CD4-positive, alpha-beta T cell treated with Interferon gamma for 1 hour (primary cell): ENCODE data around the gene STX11.

Source experiments
- DNase-seq: peaks from one replicate; pipeline ENCODE4 v3.0.0-alpha.2; 2020

The STX11 gene

DNA sequence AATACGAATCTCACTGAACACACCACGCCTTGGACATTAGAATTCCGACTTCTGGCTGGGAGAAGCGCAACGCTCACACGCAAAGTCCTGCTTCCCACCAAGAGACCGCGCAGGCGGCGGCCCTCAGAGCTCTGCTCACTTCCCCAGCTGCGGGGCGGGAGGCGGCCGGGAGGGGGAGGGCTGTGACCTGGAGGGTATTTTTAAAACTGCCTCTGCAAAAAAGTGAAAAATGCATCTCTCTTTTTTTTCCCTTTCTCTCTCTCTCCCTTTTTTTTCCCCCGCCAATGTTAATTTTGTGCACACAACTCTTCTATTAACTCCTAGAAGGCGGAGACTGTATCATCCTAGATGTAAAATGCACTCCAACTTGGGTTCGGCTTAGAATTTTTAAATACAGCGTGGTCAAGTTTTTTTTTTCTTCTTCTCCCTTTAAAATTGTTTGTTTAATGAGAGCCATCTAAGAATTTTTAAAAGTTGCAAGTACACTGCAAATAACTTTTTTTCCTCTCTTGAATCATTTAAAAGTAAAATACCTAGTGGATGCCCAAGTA is 66.4 kb downstream of the STX11 start:
- DNase-seq = no peak

DNA sequence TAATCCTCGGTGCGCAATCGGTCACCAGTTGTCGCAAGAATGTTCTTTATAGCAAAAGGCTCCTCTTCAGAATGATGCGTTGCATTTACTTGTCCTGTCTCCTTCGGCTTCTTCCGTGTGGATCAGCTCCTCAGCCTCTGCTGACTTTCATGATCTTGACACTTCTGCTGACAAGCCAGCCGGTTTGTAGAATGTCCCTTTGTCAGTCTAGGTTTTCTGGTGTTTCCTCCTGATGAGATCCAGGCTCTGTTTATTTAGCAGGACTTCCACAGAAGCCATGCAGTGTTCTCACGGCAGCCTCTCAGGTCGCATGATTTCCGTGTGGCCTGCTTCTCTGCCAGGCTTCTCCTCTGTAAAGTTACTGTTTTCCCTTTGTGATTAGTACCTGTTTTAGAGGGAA is 66.9 kb downstream of the STX11 start:
- DNase-seq = no peak

DNA sequence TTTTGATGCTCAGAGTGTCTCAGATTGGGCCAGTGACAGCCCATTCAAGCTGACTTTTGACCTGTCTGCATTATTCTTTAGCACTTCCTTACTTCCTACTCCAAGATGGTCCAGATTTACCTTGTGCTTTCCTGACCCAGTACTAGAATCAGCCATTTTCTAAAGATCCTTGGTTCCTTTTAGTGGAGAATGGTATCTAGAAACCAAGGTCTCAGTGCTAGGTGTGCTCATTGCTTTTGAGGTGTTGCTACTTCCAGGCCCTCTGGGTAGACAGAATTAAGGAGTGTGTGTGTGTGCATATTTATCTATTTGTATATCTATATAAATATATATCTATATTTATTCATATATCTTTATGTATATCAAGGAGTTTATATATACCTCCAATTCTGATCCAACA is 67.5 kb downstream of the STX11 start:
- no peak for DNase-seq

DNA sequence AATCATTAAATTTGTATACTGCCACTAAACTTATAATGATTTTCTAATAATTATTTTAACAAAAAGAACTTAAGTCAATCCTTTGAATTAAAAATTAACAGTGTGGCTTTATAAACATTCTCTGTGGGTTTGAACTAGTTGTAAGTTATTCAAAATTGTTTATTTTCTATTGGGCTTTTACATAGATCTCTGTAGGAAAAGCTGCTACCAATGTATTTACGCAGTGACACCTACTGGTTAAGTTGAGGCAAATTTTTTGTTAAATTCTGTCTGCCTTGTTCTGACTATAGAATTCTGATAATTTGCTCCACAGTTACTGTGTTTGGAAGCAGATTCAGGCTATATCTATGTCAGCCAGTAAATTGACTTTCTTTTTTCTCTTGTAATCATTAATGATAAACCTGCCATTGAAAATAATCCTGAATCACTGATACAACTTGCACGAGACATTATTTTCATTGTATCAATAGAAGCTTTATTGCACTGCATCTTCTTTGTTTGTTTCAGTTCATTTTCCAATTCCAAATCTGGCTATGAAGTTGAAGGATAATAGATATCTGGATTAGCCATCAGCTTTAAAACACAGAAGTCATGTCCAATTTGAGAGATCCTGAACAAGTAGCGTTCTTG is 68.9 kb downstream of the STX11 start:
- DNase-seq = no peak

DNA sequence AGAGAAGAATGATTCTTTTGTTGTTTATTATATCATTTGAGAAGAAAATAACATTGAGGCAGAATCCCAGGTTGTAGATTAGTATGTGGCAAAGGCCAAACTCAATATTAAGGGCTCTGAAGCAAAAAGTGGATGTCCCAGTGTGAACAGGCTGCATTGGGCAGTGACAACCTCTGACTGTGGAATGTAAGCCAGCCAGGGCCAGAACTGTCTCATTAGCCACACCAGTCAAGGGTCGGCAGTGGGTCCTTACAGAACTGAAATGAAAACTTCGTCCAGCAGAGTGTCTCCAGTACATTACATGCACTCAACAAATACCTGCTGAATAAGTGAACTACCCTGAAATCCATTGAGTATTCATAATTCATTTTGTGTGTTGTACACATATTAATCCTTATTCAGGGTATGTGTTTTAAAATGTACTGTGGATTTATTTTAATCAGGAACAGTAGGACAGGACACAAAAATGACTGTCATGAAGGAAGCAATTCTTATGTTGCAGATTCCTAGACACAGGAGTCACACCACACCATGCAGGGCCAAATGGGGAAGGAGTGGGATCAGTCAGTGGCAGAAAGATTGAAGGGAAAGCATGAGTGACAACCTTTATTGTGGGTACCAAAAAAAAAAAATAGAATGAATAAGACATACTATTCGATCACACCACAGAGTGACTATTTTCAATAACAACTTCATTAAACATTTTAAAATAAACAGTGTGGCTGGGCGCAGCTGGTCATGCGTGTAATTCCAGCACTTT is 69.9 kb downstream of the STX11 start:
- DNase-seq = no peak

DNA sequence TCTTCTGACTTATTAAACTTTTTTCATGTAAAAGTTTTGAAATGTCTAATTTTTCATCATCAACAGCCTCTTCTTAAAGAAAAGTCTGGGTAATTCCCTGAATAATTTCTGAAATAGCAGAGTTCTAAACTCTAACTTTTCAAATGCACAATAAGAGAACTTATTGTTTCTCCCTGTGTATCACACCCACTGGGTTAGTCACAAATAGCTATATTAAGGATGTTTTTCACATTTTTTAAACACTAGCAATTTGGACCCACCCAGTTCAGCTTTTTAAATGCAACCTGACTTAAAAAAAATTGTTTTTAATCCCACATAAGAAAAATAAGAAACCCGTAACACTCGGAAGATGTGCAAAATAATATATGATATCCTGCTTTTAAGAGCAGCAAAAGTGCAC is 73.4 kb downstream of the STX11 start:
- DNase-seq = no peak

DNA sequence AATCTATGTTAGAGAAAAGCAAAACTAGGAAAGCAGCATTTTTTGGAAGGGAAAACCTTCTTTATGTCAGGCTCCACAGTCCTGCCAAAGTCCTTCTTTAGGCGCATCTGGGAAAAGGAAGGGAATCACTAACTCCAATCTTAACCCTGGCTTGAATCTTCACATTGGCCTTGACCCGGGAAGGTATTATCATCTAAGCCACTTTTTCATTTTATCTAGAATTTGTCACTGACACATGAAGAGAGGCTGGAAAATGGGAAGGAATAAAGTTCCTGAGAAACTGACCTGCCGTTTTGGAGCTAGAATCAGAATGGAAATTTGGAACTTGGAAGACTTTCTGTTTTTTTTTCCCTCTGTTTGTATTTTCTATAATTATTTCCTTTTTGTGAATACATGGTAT is 81.4 kb downstream of the STX11 start:
- no peak for DNase-seq

DNA sequence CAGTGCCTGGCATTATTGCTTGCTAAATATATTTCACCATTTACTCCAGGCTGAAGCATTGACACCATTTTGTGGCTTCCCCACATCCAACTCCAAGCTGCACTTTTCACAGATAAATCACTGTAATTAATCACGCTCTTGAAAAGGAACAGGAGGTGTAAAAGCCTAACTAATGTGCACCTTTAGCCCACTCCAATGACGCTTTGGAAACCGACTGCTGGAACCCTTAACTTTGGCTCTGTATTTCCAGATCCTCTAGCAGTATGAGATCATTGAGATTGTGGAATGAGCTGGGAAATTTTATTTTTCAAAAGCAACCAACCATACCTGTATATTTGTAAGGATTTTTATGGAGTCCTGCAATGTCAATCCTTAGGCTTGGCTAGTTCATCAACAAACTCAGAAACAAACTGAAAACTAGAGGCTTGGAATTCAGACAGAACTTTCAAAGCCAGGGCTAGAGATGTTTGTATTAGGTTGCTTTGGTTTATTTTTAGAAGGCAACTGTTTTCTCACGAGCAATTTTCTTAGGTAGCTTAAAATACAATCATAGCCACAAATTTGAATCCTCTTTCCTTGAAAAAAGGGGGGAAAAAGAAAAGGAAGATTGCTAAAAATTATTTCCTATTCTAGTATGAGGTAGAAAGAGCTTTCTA is 82.0 kb downstream of the STX11 start:
- DNase-seq = no peak

DNA sequence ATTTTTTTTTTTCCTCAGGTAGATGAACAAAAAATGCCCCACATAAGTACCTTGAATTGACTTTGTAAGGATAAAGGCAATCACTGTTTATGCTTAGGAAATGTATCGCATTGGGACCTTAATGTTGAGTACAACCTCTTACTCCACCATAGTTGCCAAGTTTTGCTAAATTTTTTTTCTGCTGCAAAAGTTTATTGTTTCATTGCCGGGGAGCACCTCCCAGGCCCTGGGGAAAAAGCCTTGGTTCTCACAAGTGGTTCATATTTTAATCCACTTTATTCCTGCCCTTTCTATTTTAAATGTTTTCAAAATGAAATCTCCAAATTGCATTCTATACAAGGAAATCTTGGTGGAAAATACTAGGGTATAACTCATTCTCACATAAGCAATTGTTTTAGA is 82.5 kb downstream of the STX11 start:
- no peak for DNase-seq

DNA sequence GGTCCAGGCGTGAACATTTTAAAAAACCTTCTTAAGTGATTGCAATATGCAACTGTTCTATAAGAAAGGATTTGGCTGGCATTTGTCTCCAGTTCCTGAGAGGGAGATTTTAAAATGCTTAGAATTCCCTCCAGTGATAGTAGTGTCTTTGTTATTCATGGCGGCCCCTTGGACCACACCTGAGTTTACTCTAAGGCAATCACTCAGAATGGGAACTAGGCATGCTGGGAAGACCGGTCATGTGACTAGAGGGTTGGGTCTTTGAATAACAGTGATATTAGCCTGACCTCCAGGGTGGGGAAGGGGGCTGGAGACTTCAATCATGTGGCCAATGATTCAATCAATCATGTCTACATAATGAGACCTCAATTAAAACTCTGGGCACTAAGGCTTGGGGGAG is 84.1 kb downstream of the STX11 start:
- DNase-seq = no peak

DNA sequence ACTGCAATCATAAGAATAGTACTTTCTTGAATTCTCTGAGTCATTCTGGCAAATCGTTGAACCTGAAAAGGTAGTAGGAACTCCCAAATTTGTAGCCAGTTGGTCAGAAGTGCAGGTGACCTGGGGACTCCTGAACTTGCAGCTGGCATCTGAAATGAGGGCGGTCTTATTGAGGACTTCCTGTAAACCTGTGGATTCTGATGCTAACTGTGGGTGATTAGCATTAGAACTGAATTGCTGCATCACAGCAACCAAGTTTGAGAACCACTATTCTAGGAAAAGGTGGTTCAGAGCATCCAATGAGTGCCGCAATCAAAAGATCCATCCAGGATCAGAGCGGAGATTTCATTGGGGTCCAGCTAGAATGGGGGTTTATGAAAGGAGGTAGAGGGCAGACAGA is 84.6 kb downstream of the STX11 start:
- DNase-seq = no peak
